ENCODE measurements around the gene IGFL1.

GRCh38 chr19:46220038-46220615 is 9.4 kb upstream of the IGFL1 start:
- TF ChIP-seq POLR2AphosphoS5 (IDR thresholded peaks at IDR 0.05; ENCODE audit: low read depth, low read length) (no peak), EGR1 (IDR thresholded peaks at IDR 0.05; ENCODE audit: low read depth) (no peak), POLR2A (IDR thresholded peaks at IDR 0.05; ENCODE audit: borderline replicate concordance, extremely low read depth, insufficient read depth, insufficient read length) (no peak), CTCF (IDR thresholded peaks at IDR 0.05 in 2 of 3, conservative IDR thresholded peaks at IDR 0.05 in 1 of 3; ENCODE audit: borderline replicate concordance in 1 of 3, insufficient read depth in 1 of 3, low read depth in 2 of 3, low read length in 2 of 3) (no peak), EZH2 (IDR thresholded peaks at IDR 0.05) (no peak), RAD21 (IDR thresholded peaks at IDR 0.05; ENCODE audit: low read depth) (no peak), YY1 (IDR thresholded peaks at IDR 0.05; ENCODE audit: extremely low read depth, insufficient replicate concordance, low read depth, low read length) (no peak), TCF7L2 (IDR thresholded peaks at IDR 0.05; ENCODE audit: borderline replicate concordance, extremely low read depth, insufficient read depth, insufficient read length) (no peak), ZNF274 (IDR thresholded peaks at IDR 0.05; ENCODE audit: low read depth, low read length) (no peak), EZH2phosphoT487 (IDR thresholded peaks at IDR 0.05; ENCODE audit: borderline replicate concordance) (no peak), SIN3A (IDR thresholded peaks at IDR 0.05; ENCODE audit: low read depth) (no peak), CBX3 (IDR thresholded peaks at IDR 0.05; ENCODE audit: low read depth) (no peak)
- TF ChIP-seq, protein P1, sequence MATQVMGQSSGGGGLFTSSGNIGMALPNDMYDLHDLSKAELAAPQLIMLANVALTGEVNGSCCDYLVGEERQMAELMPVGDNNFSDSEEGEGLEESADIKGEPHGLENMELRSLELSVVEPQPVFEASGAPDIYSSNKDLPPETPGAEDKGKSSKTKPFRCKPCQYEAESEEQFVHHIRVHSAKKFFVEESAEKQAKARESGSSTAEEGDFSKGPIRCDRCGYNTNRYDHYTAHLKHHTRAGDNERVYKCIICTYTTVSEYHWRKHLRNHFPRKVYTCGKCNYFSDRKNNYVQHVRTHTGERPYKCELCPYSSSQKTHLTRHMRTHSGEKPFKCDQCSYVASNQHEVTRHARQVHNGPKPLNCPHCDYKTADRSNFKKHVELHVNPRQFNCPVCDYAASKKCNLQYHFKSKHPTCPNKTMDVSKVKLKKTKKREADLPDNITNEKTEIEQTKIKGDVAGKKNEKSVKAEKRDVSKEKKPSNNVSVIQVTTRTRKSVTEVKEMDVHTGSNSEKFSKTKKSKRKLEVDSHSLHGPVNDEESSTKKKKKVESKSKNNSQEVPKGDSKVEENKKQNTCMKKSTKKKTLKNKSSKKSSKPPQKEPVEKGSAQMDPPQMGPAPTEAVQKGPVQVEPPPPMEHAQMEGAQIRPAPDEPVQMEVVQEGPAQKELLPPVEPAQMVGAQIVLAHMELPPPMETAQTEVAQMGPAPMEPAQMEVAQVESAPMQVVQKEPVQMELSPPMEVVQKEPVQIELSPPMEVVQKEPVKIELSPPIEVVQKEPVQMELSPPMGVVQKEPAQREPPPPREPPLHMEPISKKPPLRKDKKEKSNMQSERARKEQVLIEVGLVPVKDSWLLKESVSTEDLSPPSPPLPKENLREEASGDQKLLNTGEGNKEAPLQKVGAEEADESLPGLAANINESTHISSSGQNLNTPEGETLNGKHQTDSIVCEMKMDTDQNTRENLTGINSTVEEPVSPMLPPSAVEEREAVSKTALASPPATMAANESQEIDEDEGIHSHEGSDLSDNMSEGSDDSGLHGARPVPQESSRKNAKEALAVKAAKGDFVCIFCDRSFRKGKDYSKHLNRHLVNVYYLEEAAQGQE (IDR thresholded peaks at IDR 0.05; ENCODE audit: low read depth), result no peak
- TF ChIP-seq, protein P2, sequence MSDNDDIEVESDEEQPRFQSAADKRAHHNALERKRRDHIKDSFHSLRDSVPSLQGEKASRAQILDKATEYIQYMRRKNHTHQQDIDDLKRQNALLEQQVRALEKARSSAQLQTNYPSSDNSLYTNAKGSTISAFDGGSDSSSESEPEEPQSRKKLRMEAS (IDR thresholded peaks at IDR 0.05), result no peak
